Left colon (tissue), 2 donors: Measurements from ENCODE around the gene CRELD2. TPM values are rescaled to one million over a fixed set of nuclear protein-coding genes. Genes with fewer than 3 reads are reported as not detected.

ENCODE experiments used
- ATAC-seq: fragments of 200-7000 bp; cut with Tn5 transposase; one replicate; pipeline ENCODE4 v1.9.1; 2020; ENCODE audit warnings: mild to moderate bottlenecking, moderate library complexity
- DNase-seq, 2 donors: peaks; one replicate each; pipeline ENCODE4 v3.0.0-alpha.2; 2020
- intact Hi-C, 2 donors: fragments of 100-400 bp; cut with DNase I in 1 of 2; cut with micrococcal nuclease in 1 of 2; formaldehyde crosslinking; loops; one replicate each; pipeline versions ENCODE4 v1.11.2 to v1.14.0; 2022; cut with DNase I, micrococcal nuclease
- microRNA-seq, 2 donors: library from miRNA; unstranded; fragments of <30 nt; microRNA quantifications; one replicate each; pipeline versions ENCODE4 v1.1.0 to v1.2.0, GENCODE V29; 2020
- total RNA-seq, 2 donors: library from RNA; stranded (reverse); fragmentation: NEBNext Ultra II Directional; extraction: Animal tissue kit (Norgen Biotek cat#: 25700); gene quantifications; one replicate each; pipeline ENCODE4 v1.2.1, GENCODE V29; 2021
- donor health status: DM: no; HTN: no; CAD: no.
- donor health status: DM: yes; HTN: yes; CAD: no.

The CRELD2 gene
- total RNA-seq, 2 donors from 2014 or later, result 36.7 to 53.8 TPM

DNA sequence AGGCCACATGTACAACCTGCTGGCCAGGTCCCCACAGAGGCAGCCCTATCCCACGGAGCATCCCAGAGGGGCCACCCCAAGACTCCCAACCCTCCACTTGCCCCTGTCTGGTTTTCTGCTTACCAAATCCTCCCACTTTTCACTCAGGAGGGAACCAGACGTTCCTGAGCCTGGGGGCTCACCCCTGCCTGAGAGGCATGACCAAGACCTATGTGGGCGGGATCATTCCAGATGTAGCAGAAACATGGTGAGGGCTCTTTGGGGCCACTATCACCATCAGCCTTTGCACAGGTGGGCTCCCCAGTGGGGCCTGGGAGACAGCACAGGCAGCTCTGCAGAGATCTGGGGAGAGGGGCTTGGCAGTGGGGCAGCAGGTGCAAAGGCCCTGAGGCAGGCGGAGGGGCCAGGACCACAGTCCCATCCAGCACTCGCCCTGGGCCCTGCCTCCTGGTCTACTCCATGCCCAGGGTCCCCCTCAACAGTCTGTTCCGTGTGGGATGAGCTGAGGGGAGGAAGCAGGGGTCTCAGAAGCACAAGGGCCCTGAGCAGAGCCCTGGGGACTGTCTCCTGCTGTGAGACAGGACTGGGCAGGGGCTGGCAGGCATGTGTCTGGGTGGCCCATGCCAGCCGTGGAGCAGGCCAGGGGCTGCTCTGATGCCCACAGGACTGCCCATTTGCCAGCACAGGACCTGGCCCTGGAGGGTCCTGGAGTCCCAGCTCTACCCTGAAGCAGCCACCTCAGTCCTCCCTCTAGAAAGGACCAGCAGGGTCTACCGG, 51.5 kb downstream of the CRELD2 start:
- DNase-seq, result peak; percentile 23 to 41

DNA sequence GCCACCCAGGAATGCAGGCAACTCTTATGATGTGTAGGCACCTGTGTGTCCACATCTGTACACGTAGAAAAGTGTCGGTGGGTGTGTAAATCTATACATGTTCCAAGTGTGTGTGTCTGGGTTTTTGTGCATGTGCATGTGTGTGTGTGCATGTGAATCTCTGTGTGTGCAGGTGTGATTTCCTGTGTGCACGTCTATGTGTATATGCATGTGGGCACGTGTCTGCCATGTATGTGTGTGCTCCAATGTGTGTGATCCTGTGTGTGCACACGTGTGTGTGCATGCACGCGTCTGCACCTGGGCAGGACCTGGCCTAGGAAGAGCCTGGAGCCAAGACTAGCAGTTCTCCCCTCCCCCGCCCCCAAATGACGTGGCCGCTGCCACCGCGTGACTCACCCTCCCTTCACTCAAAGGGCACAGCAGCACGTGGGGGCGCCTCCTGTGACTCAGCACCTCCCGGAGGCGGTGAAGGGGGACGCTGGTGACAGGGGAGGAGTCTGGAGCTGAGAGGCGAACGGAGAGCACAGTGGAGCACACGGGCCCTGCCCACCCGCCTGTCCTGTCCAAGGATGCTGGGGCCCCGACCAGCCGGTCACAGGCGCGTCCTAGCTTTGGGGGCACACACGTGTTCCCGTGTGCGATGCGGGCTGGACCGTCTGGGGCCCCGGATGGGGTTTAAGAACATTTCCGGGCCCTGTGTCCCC, 52.2 kb downstream of the CRELD2 start:
- DNase-seq (peak; percentile 95 to 99), ATAC-seq (peak; percentile 81)
- intact Hi-C loops, result no loop called here

More for the DNA sequence above, 51.5 kb downstream of the CRELD2 start:
- intact Hi-C loops, result no loop called here
- no peak for ATAC-seq

DNA sequence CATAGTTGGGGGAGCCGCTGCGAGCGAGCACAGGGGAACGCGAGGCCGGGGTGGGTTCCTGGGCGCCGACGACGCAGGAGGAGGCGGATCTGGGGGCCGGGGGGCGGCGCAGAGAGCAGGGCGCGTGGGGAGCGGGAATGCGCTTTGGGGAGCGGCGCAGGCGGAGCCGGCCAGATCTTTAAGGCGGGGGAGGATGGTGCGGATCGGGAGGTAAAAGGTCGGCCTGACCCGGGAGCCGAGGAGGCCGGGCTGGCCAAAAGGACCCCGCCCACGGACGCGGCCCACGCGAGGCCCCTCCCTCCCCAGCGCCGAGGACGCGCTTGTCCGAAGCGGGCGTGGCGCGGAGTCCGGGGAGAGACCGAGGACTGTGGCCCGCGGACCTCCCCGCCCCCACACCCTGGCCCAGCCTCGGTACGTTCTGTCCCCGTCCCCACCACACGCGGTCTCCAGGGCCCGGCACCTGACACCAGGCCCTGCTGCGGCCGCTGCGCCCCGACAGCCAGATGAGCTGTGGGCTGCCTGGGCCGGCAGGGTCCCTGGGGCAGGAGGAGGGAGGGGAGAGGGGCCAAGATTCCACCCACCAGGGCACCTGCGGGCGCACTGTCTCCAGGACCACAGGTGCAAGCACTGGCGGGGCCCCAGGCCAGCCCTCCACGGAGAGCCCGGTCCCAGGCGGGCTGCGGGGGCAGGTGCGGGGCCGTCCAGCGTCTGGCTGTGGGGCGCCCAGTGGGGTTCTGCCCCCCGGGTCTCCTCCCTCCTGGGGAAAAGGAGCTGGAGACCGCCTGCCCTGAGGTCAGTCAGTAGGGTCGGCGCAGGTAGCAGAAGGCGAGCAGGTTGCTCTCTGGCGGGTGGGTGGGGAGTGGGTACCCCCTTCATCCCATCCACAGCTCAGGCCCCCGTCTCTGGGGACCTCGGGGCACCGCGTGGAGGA, 53.1 kb downstream of the CRELD2 start:
- peak; percentile 88 to 89 for DNase-seq
- peak; percentile 76 for ATAC-seq
- intact Hi-C loops, result no loop called here

- no peak for ATAC-seq
- peak; percentile 30 to 41 for DNase-seq
- intact Hi-C loops, result no loop called here
These were observed 54.0 kb downstream of the CRELD2 start for GRCh38 chr22:49972163-49973017.

GRCh38 chr22:49973018-49973961, 54.9 kb downstream of the CRELD2 start:
- ATAC-seq, result no peak
- no peak for DNase-seq
- intact Hi-C loops, result no loop called here

DNA sequence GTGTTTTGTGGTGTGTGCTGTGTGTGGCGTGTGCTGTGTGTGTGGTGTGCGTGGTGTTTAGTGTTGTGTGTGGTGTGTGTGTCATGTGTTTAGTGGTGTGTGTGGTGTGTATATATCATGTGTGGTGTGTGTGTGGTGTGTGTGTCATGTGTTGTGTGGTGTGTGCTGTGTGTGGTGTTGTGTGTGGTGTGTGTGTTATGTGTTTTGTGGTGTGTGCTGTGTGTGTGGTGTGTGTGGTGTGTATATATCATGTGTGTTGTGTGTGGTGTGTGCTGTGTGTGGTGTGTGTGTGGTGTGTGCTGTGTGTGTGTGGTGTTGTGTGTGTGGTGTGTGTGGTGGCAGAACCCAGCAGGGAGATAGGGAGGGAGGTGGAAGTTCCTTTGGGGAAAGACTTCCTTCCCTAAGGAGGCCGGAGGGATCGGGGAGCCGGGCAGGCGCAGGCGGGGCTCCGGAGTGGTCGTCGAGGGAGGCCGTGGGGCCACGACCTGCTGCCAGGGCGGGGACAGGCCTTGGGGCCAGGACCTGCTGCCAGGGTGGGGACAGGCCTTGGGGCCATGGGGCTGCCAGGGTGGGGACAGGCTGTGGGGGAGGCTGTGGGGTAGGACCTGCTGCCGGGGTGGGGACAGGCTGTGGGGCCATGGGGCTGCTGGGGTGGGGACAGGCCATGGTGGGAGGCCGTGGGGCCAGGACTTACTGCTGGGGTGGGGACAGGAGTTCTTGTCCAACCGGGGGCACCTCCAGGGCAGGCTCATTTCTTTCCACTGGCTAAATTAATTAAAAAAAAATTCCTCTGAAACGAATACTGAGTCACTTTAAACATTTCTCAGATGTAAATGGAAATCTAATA, 57.3 kb downstream of the CRELD2 start:
- DNase-seq (peak; percentile 19 to 58), ATAC-seq (peak; percentile 13)
- intact Hi-C loops, result no loop called here

DNA sequence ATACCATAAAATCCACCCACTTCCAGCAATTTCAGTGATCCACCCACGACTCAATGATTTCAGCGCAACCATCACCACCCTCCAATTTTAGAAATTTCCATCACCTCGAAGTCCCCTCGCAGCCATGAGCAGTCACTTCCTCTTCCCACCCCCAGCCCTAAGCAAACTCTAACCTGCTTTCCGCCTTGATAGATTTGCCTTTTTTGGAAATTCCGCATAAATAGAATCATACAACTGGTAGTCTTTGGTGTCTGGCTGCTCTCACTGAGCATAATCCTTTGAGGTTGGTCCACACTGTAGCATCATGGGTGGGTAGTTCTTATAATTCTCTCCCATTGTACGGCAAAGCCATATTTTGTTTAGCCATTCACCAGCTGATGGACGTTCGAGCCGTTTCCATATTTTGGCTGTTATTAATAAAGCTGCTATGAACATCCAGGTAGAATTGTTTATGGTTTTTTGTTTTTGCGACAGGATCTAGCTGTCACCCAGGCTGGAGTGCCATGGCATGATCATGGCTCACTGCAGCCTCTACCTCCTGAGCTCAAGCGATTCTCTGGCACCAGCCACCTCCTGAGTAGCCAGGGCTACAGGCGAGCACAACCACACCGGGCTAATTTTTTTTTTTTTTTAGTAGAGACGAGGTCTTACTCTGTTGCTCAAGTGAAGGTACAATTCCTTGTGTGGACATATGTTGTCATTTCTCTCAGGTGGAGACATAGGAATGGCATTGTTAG, 58.2 kb downstream of the CRELD2 start:
- DNase-seq, result no peak
- peak; percentile 5 for ATAC-seq
- intact Hi-C loops, result no loop called here

Small RNA genes within 50 kb of the gene (microRNA-seq; reads per million reads assigned to microRNA genes)
- gene MIR6821, result 0 to 2.7 reads per million in 2 donors

Other genes with a start within 250 kb of the CRELD2 start
- 10 to 100 TPM; 32.9 to 34.9 TPM for gene BRD1, start 90.8 kb upstream of the CRELD2 start, total RNA-seq
- 10 to 100 TPM; 16.9 to 19.5 TPM for gene ZBED4, start 64.8 kb upstream of the CRELD2 start, total RNA-seq
- gene ALG12, start 196 bp upstream of the CRELD2 start, total RNA-seq, result 10 to 100 TPM; 22.8 to 27.9 TPM
- 100 to 1,000 TPM in 1 of 2 donors, 10 to 100 TPM in 1; 45.6 to 201 TPM for gene PIM3, start 42.1 kb downstream of the CRELD2 start, total RNA-seq
- under 1 TPM; 0.17 to 0.31 TPM for gene IL17REL, start 94.1 kb downstream of the CRELD2 start, total RNA-seq
- not detected for gene TTLL8, start 139.7 kb downstream of the CRELD2 start, total RNA-seq
- gene MLC1, start 166.8 kb downstream of the CRELD2 start, total RNA-seq, result under 1 TPM in 1 of 2 donors, not detected in 1; 0.14 TPM
- gene MOV10L1, start 171.4 kb downstream of the CRELD2 start, total RNA-seq, result under 1 TPM in 1 of 2 donors, not detected in 1; 0.70 TPM